ENCODE results near the gene NFYA. TPM values are rescaled to one million over a fixed set of nuclear protein-coding genes. Genes with fewer than 3 reads are reported as not detected.

The NFYA gene
- total RNA-seq, 6 experiments from 2014 or later = 6.4 to 11.7 (median 7.7) TPM

DNA sequence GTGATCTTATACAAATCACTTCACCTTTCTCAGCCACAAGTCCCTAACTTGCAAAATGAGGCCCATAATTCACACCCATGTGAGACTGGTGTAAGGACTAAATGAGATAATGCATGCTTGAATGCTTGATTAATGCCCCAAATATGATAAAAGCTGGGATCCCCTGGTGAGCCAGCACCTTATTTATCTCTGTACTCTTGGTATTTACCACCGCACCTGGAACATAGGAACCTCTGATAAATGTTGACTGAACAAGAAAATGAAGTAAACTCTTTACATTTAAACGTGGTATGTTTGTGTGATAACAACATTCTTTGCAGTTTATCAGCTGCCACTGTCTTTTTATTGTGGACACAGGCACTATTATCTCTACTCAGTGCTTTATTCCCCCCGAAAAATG is 22.2 kb upstream of the NFYA start:
- Histone ChIP-seq H3K27me3 (no peaks in the 10 kb centered on the region), H3K27ac (no peak overlapping the region), H3K36me3 (no peaks in the 10 kb centered on the region), H3K4me1 (peaks cover 0 to 17% (median 6%) of the 10 kb centered on the region in 4 donors), H3K4me3 (no peak overlapping the region), H3K9me3 (no peaks in the 10 kb centered on the region)
- DNase-seq (no peak), ATAC-seq (no peak)
- intact Hi-C loops (cut with DNase I) = no loop called here
- no peak for TF ChIP-seq POLR2A (IDR thresholded peaks at IDR 0.05)
- TF ChIP-seq, protein P1, sequence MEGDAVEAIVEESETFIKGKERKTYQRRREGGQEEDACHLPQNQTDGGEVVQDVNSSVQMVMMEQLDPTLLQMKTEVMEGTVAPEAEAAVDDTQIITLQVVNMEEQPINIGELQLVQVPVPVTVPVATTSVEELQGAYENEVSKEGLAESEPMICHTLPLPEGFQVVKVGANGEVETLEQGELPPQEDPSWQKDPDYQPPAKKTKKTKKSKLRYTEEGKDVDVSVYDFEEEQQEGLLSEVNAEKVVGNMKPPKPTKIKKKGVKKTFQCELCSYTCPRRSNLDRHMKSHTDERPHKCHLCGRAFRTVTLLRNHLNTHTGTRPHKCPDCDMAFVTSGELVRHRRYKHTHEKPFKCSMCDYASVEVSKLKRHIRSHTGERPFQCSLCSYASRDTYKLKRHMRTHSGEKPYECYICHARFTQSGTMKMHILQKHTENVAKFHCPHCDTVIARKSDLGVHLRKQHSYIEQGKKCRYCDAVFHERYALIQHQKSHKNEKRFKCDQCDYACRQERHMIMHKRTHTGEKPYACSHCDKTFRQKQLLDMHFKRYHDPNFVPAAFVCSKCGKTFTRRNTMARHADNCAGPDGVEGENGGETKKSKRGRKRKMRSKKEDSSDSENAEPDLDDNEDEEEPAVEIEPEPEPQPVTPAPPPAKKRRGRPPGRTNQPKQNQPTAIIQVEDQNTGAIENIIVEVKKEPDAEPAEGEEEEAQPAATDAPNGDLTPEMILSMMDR (IDR thresholded peaks at IDR 0.05) = no peak
- WGBS (ENCODE audit: insufficient coverage, low coverage, low lambda C conversion rate, missing lambda C conversion rate) = 62% methylated on average over 3 of the region's 3 CpGs

DNA sequence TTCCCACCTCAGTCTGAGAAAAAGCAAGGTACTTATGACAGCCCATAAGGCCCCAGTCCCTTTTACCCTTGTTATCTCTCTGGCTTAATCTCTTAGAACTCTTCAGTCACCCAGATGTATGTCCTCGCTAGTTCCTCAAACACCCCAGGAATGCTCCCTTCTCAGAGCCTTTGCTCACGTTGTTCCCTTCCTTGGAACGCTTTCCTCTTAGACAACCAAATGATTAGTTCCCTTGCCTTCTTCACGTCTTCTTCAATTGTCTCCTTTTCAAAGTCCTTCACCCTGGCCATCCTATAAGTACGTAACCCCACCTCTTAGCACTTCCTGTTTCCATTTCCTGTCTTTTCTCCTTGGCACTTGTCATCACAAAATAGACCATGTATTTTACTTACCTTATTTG is 20.9 kb upstream of the NFYA start:
- TF ChIP-seq POLR2A (IDR thresholded peaks at IDR 0.05) = no peak
- TF ChIP-seq, protein P1 (IDR thresholded peaks at IDR 0.05) = no peak
- no peak for ATAC-seq
- intact Hi-C loops (cut with DNase I) = no loop called here
- H3K27me3 ChIP-seq = no peaks in the 10 kb centered on the region
- 56% methylated on average over 5 of the region's 5 CpGs for WGBS (ENCODE audit: insufficient coverage, low coverage, low lambda C conversion rate, missing lambda C conversion rate)
- no peaks in the 10 kb centered on the region for H3K9me3 ChIP-seq
- H3K4me3 ChIP-seq = no peak overlapping the region
- no peak overlapping the region for H3K27ac ChIP-seq
- H3K4me1 ChIP-seq = peaks cover 0 to 5% (median under 1%) of the 10 kb centered on the region in 4 donors
- no peak for DNase-seq
- no peaks in the 10 kb centered on the region for H3K36me3 ChIP-seq

DNA sequence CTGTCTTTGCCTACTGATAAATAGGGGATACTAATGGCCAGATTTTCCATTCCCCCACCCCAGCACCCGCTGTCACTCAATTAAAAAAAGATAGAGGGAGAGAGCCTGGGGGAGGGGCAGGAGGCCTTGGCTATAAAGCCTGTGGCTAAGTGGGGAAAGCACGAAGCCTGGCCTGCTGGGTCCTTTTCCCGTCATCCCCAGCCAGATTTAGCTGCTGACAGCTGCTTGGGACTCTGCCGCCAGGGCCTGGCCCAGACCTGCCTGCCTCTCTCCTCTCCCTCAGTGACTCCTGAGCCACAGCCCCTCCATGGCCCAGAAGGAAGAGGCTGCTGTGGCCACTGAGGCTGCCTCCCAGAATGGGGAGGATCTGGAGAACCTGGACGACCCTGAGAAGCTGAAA is 19.7 kb upstream of the NFYA start, which contains the start of gene APOBEC2:
APOBEC2 (plus strand) TSS at position 162 of the 400 bp plus-strand sequence; CDS start at position 308, 146 bp downstream.
- no peaks in the 10 kb centered on the region for H3K27me3 ChIP-seq
- no peak for DNase-seq
- no peak for ATAC-seq
- H3K9me3 ChIP-seq = no peaks in the 10 kb centered on the region
- H3K4me3 ChIP-seq = no peak within 1 kb of the TSS
- H3K36me3 ChIP-seq = no peaks in the 10 kb centered on the region
- H3K27ac ChIP-seq = no peak within 1 kb of the TSS
- H3K4me1 ChIP-seq = no peaks in the 10 kb centered on the region
- WGBS (ENCODE audit: insufficient coverage, low coverage, low lambda C conversion rate, missing lambda C conversion rate) = 67% methylated on average over 1 of the region's 5 CpGs
- no peak for TF ChIP-seq POLR2A (IDR thresholded peaks at IDR 0.05)
- TF ChIP-seq, protein P1 (IDR thresholded peaks at IDR 0.05) = no peak
- intact Hi-C loops (cut with DNase I) = no loop called here

DNA sequence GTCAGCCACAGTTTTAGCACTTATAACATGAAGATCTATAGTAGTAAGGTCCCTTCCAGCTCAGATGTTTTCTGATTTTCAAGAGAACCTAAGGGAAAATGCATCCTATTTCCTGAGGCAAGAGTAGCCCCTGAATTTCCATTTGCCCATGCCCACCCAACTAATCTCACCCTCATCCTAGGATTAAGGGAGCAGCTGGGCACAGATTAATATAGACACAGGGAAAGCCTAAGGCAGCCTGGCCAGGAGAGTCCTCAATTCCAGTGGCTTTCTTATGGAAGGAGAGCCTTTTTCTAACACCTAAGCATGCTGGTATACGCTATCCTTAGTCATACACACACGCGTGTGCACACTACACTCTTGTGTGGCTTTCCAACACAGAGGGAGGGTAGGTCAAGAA is 18.3 kb upstream of the NFYA start:
- WGBS (ENCODE audit: insufficient coverage, low coverage, low lambda C conversion rate, missing lambda C conversion rate) = 100% methylated on average over 3 of the region's 3 CpGs
- H3K27ac ChIP-seq = no peak overlapping the region
- intact Hi-C loops (cut with DNase I) = no loop called here

More for the DNA sequence above, 18.3 kb upstream of the NFYA start:
- ATAC-seq = no peak
- Histone ChIP-seq H3K27me3 (no peaks in the 10 kb centered on the region), H3K9me3 (no peaks in the 10 kb centered on the region), H3K4me3 (no peak overlapping the region), H3K4me1 (no peaks in the 10 kb centered on the region), H3K36me3 (no peaks in the 10 kb centered on the region)
- TF ChIP-seq POLR2A (IDR thresholded peaks at IDR 0.05) = no peak
- TF ChIP-seq, protein P1 (IDR thresholded peaks at IDR 0.05) = no peak
- DNase-seq = no peak

Data from right lobe of liver (tissue), 6 donors.